C4-2B (cell line): Measurements from ENCODE around the gene B4GALT1.

ENCODE experiments used
- ZFX ChIP-seq: fragments of 450-650 bp; IDR thresholded peaks from 2 replicates; pipeline ENCODE4 v1.6.1; 2017
- TF ChIP-seq, protein P1 (sequence below): fragments of 450-650 bp; conservative IDR thresholded peaks from 2 replicates; pipeline ENCODE4 v1.5.1; 2017; ENCODE audit warnings: mild to moderate bottlenecking

DNA sequence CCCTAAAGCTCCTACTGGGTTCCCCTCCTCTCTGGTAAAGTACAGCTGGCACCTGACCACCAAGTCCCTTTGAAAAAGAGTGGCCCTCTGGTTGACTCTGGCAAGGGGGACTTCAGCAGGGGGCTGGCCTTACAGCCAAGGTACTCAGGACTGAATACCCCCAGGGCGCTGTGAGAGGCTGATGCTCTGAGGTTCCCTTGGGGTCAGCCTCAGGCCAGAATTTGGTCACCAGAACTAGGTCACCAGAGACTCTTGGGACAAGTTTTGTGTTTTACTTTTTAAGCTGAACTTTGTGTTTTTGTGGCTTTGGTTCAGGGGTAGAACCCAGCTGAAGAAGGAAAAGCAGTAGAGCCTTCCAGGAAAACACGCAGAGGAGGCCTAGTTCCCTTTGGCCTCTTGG is 67.4 kb downstream of the B4GALT1 start:
- TF ChIP-seq, protein P1, sequence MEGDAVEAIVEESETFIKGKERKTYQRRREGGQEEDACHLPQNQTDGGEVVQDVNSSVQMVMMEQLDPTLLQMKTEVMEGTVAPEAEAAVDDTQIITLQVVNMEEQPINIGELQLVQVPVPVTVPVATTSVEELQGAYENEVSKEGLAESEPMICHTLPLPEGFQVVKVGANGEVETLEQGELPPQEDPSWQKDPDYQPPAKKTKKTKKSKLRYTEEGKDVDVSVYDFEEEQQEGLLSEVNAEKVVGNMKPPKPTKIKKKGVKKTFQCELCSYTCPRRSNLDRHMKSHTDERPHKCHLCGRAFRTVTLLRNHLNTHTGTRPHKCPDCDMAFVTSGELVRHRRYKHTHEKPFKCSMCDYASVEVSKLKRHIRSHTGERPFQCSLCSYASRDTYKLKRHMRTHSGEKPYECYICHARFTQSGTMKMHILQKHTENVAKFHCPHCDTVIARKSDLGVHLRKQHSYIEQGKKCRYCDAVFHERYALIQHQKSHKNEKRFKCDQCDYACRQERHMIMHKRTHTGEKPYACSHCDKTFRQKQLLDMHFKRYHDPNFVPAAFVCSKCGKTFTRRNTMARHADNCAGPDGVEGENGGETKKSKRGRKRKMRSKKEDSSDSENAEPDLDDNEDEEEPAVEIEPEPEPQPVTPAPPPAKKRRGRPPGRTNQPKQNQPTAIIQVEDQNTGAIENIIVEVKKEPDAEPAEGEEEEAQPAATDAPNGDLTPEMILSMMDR = no peak
- no peak for TF ChIP-seq ZFX
